ENCODE results near the gene ADAMTS16.

The ADAMTS16 gene

DNA sequence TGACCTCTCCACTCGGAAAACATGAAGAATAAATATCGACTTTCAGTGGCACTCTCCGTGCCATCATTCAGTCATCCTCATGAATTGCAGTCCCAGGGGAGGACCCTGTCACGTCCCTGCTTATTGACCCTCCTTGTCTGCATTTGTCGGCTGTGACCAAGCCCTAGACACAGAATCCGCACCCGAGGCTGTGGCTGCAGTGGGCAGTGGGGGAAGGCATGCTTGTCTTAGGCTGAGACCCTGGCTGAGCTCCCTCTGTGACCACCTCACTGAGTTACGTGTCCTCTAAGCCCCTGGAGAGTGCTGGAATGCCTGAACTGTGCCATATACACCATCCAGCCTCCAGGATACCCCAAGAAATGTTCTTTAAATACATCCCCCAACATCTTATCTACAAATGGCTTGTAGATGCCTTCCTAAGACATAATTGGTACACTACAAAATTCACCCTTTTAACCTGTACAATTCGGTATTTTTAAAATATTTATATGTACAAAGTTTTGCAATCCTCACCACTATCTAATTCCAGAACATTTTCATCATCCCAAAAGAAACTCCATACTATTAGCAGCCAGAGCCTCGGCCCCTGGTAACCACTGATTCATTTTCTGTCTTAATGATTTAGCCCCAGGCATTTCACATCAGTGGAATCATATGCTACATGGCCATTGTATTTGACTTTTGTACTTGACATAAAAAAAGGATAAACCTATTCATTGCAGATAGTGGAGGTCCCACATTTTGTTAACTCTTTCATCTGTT lies 201.6 kb downstream of the ADAMTS16 start:
- Histone ChIP-seq H3K9me3 (ENCODE audit: control extremely low read depth in 1 of 5, control insufficient read depth in 4 of 5, insufficient read depth in 2 of 5, low read depth in 1 of 5, low read length in 4 of 5) (no peaks in the 10 kb centered on the region), H3K27ac (ENCODE audit: insufficient read depth in 1 of 2, low read depth in 1 of 2, low read length in 2 of 2, poor library complexity in 1 of 2, severe bottlenecking in 2 of 2) (no peak overlapping the region), H3K4me1 (ENCODE audit: control extremely low read depth in 1 of 4, control insufficient read depth in 4 of 4, insufficient read depth in 4 of 4, low read length in 3 of 4) (no peaks in the 10 kb centered on the region), H3K36me3 (ENCODE audit: control insufficient read depth in 4 of 4, insufficient read depth in 4 of 4, low read length in 3 of 4) (no peaks in the 10 kb centered on the region), H3K4me3 (ENCODE audit: control insufficient read depth in 1 of 7, extremely low read depth in 1 of 7, insufficient read depth in 4 of 7, low read depth in 2 of 7, low read length in 6 of 7) (no peak overlapping the region), H3K27me3 (replicated peaks in 2 of 5; ENCODE audit: control insufficient read depth in 4 of 5, insufficient read depth in 5 of 5, low read length in 4 of 5) (peaks cover 0 to 1% (median 0%) of the 10 kb centered on the region in 5 experiments)
- DNase-seq, result no peak
- whole genome bisulfite sequencing (ENCODE audit: insufficient coverage), result 91% methylated on average over 8 of the region's 10 CpGs
- ChIA-PET POLR2A (no interaction called here), CTCF (no interaction called here)

DNA sequence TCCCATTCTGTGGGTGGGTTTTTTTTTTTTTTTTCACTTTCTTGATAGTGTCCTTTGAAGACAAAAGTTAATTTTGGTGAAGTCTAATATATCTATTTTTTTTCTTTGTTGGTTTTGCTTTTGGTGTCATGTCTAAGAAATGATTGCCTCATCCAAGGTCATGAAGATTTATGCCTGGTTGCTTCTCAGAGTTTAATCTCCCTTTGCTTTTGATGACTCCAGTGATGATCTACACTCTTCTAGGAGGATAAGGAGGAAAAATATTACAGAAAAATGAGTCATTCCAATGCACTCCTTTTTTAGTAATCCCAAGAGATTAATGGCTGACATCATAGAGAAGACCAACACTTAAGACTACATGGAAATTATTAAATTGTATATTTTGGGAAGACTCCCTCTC lies 202.7 kb downstream of the ADAMTS16 start:
- Histone ChIP-seq H3K36me3 (ENCODE audit: control insufficient read depth in 4 of 4, insufficient read depth in 4 of 4, low read length in 3 of 4) (no peaks in the 10 kb centered on the region), H3K9me3 (ENCODE audit: control extremely low read depth in 1 of 5, control insufficient read depth in 4 of 5, insufficient read depth in 2 of 5, low read depth in 1 of 5, low read length in 4 of 5) (no peaks in the 10 kb centered on the region), H3K27me3 (replicated peaks in 2 of 5; ENCODE audit: control insufficient read depth in 4 of 5, insufficient read depth in 5 of 5, low read length in 4 of 5) (peaks cover 0 to 1% (median 0%) of the 10 kb centered on the region in 5 experiments), H3K27ac (ENCODE audit: insufficient read depth in 1 of 2, low read depth in 1 of 2, low read length in 2 of 2, poor library complexity in 1 of 2, severe bottlenecking in 2 of 2) (no peak overlapping the region), H3K4me3 (ENCODE audit: control insufficient read depth in 1 of 7, extremely low read depth in 1 of 7, insufficient read depth in 4 of 7, low read depth in 2 of 7, low read length in 6 of 7) (no peak overlapping the region), H3K4me1 (ENCODE audit: control extremely low read depth in 1 of 4, control insufficient read depth in 4 of 4, insufficient read depth in 4 of 4, low read length in 3 of 4) (no peaks in the 10 kb centered on the region)
- ChIA-PET POLR2A (no interaction called here), CTCF (no interaction called here)
- no peak for DNase-seq

DNA sequence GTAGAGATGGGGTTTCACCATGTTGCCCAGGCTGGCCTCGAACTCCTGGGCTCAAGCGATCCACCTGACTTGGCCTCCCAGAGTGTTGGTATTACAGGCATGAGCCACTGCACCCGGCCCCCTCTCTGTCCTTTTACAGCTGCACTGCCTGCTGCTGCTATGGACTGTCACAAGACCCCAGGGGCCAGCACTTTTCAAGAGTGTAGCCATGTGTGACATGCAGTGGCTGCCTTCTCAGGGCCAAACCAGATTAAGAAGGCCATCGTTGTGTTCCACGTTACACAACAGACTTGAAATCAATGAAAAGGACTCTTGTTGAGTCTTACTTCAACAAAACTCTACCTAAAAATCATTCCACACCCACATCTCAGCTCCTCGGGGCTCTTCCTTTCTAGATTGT lies 203.4 kb downstream of the ADAMTS16 start:
- Histone ChIP-seq H3K27me3 (replicated peaks in 2 of 5; ENCODE audit: control insufficient read depth in 4 of 5, insufficient read depth in 5 of 5, low read length in 4 of 5) (peaks cover 0 to 1% (median 0%) of the 10 kb centered on the region in 5 experiments), H3K4me1 (ENCODE audit: control extremely low read depth in 1 of 4, control insufficient read depth in 4 of 4, insufficient read depth in 4 of 4, low read length in 3 of 4) (no peaks in the 10 kb centered on the region), H3K36me3 (ENCODE audit: control insufficient read depth in 4 of 4, insufficient read depth in 4 of 4, low read length in 3 of 4) (no peaks in the 10 kb centered on the region), H3K9me3 (ENCODE audit: control extremely low read depth in 1 of 5, control insufficient read depth in 4 of 5, insufficient read depth in 2 of 5, low read depth in 1 of 5, low read length in 4 of 5) (no peaks in the 10 kb centered on the region), H3K27ac (ENCODE audit: insufficient read depth in 1 of 2, low read depth in 1 of 2, low read length in 2 of 2, poor library complexity in 1 of 2, severe bottlenecking in 2 of 2) (no peak overlapping the region), H3K4me3 (ENCODE audit: control insufficient read depth in 1 of 7, extremely low read depth in 1 of 7, insufficient read depth in 4 of 7, low read depth in 2 of 7, low read length in 6 of 7) (no peak overlapping the region)
- 91% methylated on average over 6 of the region's 6 CpGs for WGBS (ENCODE audit: insufficient coverage)
- POLR2A ChIA-PET, result no interaction called here
- CTCF ChIA-PET, result no interaction called here
- DNase-seq, result no peak

DNA sequence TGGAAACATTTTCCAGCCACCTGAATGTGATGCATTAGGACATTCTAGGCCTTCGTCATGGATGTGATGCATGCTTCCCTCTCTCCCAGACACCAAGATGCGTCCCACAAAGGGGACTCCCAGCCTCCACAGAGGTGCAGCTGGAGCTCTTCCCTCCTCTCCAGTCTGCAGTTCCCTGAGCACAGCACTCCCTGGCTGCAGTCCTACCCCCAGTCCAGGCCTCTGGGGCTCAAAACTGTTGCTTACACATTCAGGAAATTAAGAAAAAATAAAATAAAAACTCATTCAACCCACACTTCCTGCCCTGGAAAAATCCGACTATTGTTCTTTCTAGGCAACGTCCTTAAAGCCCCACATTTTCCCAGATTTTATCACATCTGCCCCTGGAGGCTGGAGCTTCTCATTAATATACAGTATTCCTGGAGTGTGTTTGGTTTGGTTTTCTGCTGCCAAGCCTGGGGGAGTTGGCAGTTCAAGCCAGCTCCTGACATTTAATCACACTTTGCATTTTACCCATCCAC lies 204.0 kb downstream of the ADAMTS16 start:
- Histone ChIP-seq H3K9me3 (ENCODE audit: control extremely low read depth in 1 of 5, control insufficient read depth in 4 of 5, insufficient read depth in 2 of 5, low read depth in 1 of 5, low read length in 4 of 5) (no peaks in the 10 kb centered on the region), H3K4me1 (ENCODE audit: control extremely low read depth in 1 of 4, control insufficient read depth in 4 of 4, insufficient read depth in 4 of 4, low read length in 3 of 4) (no peaks in the 10 kb centered on the region), H3K27ac (ENCODE audit: insufficient read depth in 1 of 2, low read depth in 1 of 2, low read length in 2 of 2, poor library complexity in 1 of 2, severe bottlenecking in 2 of 2) (no peak overlapping the region), H3K36me3 (ENCODE audit: control insufficient read depth in 4 of 4, insufficient read depth in 4 of 4, low read length in 3 of 4) (no peaks in the 10 kb centered on the region), H3K4me3 (ENCODE audit: control insufficient read depth in 1 of 7, extremely low read depth in 1 of 7, insufficient read depth in 4 of 7, low read depth in 2 of 7, low read length in 6 of 7) (no peak overlapping the region), H3K27me3 (replicated peaks in 2 of 5; ENCODE audit: control insufficient read depth in 4 of 5, insufficient read depth in 5 of 5, low read length in 4 of 5) (peaks cover 0 to 1% (median 0%) of the 10 kb centered on the region in 5 experiments)
- CTCF ChIA-PET, result no interaction called here
- POLR2A ChIA-PET, result no interaction called here
- no peak for DNase-seq
- 62% methylated on average over 3 of the region's 4 CpGs for WGBS (ENCODE audit: insufficient coverage)

DNA sequence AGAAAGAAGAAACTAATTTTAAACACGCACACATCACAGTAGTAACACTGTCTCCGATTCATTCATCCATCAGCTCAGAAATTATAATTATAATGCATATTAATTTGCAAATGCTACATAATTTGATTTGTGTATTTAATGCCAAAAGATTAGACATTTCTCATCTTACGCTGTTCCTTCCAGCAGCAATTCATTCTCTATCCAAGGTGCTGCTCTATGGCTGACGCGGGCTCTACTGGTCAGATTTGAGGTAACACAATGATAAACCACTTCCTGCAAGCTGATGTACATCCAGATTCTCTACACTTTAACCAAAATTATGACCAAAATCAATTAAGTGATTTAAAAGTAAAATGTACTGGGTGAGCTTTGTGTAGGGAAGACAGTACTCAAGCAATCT lies 204.5 kb downstream of the ADAMTS16 start:
- no peak overlapping the region for H3K27ac ChIP-seq (ENCODE audit: insufficient read depth in 1 of 2, low read depth in 1 of 2, low read length in 2 of 2, poor library complexity in 1 of 2, severe bottlenecking in 2 of 2)
- H3K4me1 ChIP-seq (ENCODE audit: control extremely low read depth in 1 of 4, control insufficient read depth in 4 of 4, insufficient read depth in 4 of 4, low read length in 3 of 4), result no peaks in the 10 kb centered on the region
- H3K36me3 ChIP-seq (ENCODE audit: control insufficient read depth in 4 of 4, insufficient read depth in 4 of 4, low read length in 3 of 4), result no peaks in the 10 kb centered on the region
- no peak overlapping the region for H3K4me3 ChIP-seq (ENCODE audit: control insufficient read depth in 1 of 7, extremely low read depth in 1 of 7, insufficient read depth in 4 of 7, low read depth in 2 of 7, low read length in 6 of 7)
- ChIA-PET CTCF (no interaction called here), POLR2A (no interaction called here)
- no CpG with 5 or more reads among the region's 5 CpGs for WGBS (ENCODE audit: insufficient coverage)
- peaks cover 0 to 1% (median 0%) of the 10 kb centered on the region in 5 experiments for H3K27me3 ChIP-seq (replicated peaks in 2 of 5; ENCODE audit: control insufficient read depth in 4 of 5, insufficient read depth in 5 of 5, low read length in 4 of 5)
- DNase-seq, result no peak
- H3K9me3 ChIP-seq (ENCODE audit: control extremely low read depth in 1 of 5, control insufficient read depth in 4 of 5, insufficient read depth in 2 of 5, low read depth in 1 of 5, low read length in 4 of 5), result no peaks in the 10 kb centered on the region

DNA sequence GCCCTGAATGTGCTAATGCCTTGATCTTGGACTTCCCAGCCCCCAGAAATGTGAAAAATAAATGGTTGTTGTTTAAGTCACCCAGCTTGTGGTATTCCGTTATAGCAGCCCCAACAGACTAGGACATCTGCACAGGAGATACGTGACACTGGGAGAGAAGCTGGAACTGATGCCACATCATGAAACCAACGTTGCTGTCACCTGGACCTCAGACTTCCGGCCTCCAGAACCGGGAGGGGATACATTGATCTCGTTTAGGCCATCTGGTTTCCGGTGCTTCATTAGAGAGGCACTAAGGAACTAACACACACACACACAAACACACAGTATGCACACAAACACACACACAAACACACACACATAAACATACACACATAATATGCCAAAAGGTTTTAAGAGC lies 207.3 kb downstream of the ADAMTS16 start:
- ChIA-PET POLR2A (no interaction called here), CTCF (no interaction called here)
- 100% methylated on average over 5 of the region's 7 CpGs for WGBS (ENCODE audit: insufficient coverage)
- no peaks in the 10 kb centered on the region for H3K9me3 ChIP-seq (ENCODE audit: control extremely low read depth in 1 of 5, control insufficient read depth in 4 of 5, insufficient read depth in 2 of 5, low read depth in 1 of 5, low read length in 4 of 5)
- peaks cover 0 to 1% (median 0%) of the 10 kb centered on the region in 5 experiments for H3K27me3 ChIP-seq (replicated peaks in 2 of 5; ENCODE audit: control insufficient read depth in 4 of 5, insufficient read depth in 5 of 5, low read length in 4 of 5)
- no peak overlapping the region for H3K27ac ChIP-seq (ENCODE audit: insufficient read depth in 1 of 2, low read depth in 1 of 2, low read length in 2 of 2, poor library complexity in 1 of 2, severe bottlenecking in 2 of 2)
- H3K4me3 ChIP-seq (ENCODE audit: control insufficient read depth in 1 of 7, extremely low read depth in 1 of 7, insufficient read depth in 4 of 7, low read depth in 2 of 7, low read length in 6 of 7), result no peak overlapping the region
- no peaks in the 10 kb centered on the region for H3K36me3 ChIP-seq (ENCODE audit: control insufficient read depth in 4 of 4, insufficient read depth in 4 of 4, low read length in 3 of 4)
- no peak for DNase-seq
- H3K4me1 ChIP-seq (ENCODE audit: control extremely low read depth in 1 of 4, control insufficient read depth in 4 of 4, insufficient read depth in 4 of 4, low read length in 3 of 4), result no peaks in the 10 kb centered on the region

DNA sequence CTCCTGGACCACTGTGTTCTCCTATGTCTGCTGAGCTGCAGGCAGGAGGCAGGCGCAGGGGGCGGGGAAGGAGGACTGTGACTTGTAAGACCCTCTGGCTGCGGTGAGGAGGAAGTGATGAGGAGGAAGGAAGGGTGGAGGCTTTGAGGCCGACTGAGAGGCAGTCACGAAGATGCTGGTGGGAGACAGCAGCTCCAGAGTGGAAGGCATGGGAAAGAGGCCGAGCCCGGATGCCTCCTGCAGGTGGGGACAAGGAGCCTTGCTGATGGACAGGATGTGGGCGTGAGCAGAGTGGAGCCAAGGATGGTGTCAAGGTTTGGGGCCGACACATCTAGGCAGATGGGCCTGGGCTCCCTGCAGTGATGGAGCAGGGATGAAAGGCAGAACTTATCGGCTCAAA lies 208.0 kb downstream of the ADAMTS16 start:
- ChIA-PET CTCF (no interaction called here), POLR2A (no interaction called here)
- DNase-seq, result no peak
- H3K36me3 ChIP-seq (ENCODE audit: control insufficient read depth in 4 of 4, insufficient read depth in 4 of 4, low read length in 3 of 4), result no peaks in the 10 kb centered on the region
- H3K27me3 ChIP-seq (replicated peaks in 2 of 5; ENCODE audit: control insufficient read depth in 4 of 5, insufficient read depth in 5 of 5, low read length in 4 of 5), result peaks cover 0 to 1% (median 0%) of the 10 kb centered on the region in 5 experiments
- WGBS (ENCODE audit: insufficient coverage), result 40% methylated on average over 10 of the region's 10 CpGs
- H3K9me3 ChIP-seq (ENCODE audit: control extremely low read depth in 1 of 5, control insufficient read depth in 4 of 5, insufficient read depth in 2 of 5, low read depth in 1 of 5, low read length in 4 of 5), result no peaks in the 10 kb centered on the region
- H3K4me3 ChIP-seq (ENCODE audit: control insufficient read depth in 1 of 7, extremely low read depth in 1 of 7, insufficient read depth in 4 of 7, low read depth in 2 of 7, low read length in 6 of 7), result no peak overlapping the region
- no peaks in the 10 kb centered on the region for H3K4me1 ChIP-seq (ENCODE audit: control extremely low read depth in 1 of 4, control insufficient read depth in 4 of 4, insufficient read depth in 4 of 4, low read length in 3 of 4)
- no peak overlapping the region for H3K27ac ChIP-seq (ENCODE audit: insufficient read depth in 1 of 2, low read depth in 1 of 2, low read length in 2 of 2, poor library complexity in 1 of 2, severe bottlenecking in 2 of 2)
